GM13977 (cell line): ENCODE results near the gene RPAP2.
A peak's percentile ranks its signal among the peaks of the same experiment; 100 is the strongest.
"Not testable (repeated sequence)": the region's sequence is repeated elsewhere in the genome, so short reads cannot be mapped to it uniquely, and the experiment has no call there.

ENCODE experiments used
- DNase-seq: peaks from one replicate; pipeline ENCODE4 v3.0.0; 2012; ENCODE audit warnings: low spot score
- CTCF ChIP-seq: IDR thresholded peaks from 2 replicates; pipeline ENCODE4 v1.5.1; 2012; ENCODE audit warnings: mild to moderate bottlenecking, control low read depth; ENCODE audit not compliant: insufficient read depth; ENCODE audit errors: extremely low read depth, missing control alignments
- in situ Hi-C: fragments of 300-500 bp; cut with MboI; formaldehyde crosslinking; loops from one replicate; pipeline ENCODE4 v1.12.0; 2022; ENCODE audit warnings: low sequenced_read_pairs, low pct_unique_long_range_greater_than_20kb, mixed read lengths, inconsistent platforms; ENCODE audit not compliant: unreplicated experiment

Gene RPAP2

GRCh38 chr1:92372164-92372563, 73.3 kb downstream of the RPAP2 start:
- no peak for DNase-seq
- TF ChIP-seq CTCF, result no peak
- in situ Hi-C loops, result no loop called here

- no peak for DNase-seq
- in situ Hi-C loops, result no loop called here
- TF ChIP-seq CTCF, result no peak
Observed at GRCh38 chr1:92374223-92374622, 75.4 kb downstream of the RPAP2 start.

- DNase-seq, result no peak
- in situ Hi-C loops, result no loop called here
- TF ChIP-seq CTCF, result no peak
Observed at GRCh38 chr1:92376345-92376744, 77.5 kb downstream of the RPAP2 start.

- in situ Hi-C loops, DNase-seq: not testable (repeated sequence)
Observed at GRCh38 chr1:92377991-92378390, 79.1 kb downstream of the RPAP2 start.

GRCh38 chr1:92380867-92381266, 82.0 kb downstream of the RPAP2 start:
- TF ChIP-seq CTCF, result no peak
- no peak for DNase-seq
- in situ Hi-C loops, result no loop called here

GRCh38 chr1:92393966-92394365, 95.1 kb downstream of the RPAP2 start:
- DNase-seq, in situ Hi-C loops: not testable (repeated sequence)

GRCh38 chr1:92398519-92398918, 99.7 kb downstream of the RPAP2 start:
- in situ Hi-C loops, result no loop called here
- DNase-seq, result no peak
- TF ChIP-seq CTCF, result no peak

- TF ChIP-seq CTCF, result no peak
- in situ Hi-C loops, result no loop called here
- peak; percentile 39 for DNase-seq
Observed at GRCh38 chr1:92399076-92399475, 100.2 kb downstream of the RPAP2 start.
